Stimulated activated CD4-positive, alpha-beta T cell treated with anti-CD3 and anti-CD28 coated beads, Interleukin-1b, Interleukin-23, amount 100 ng/mL, for 4 hours (primary cell): ENCODE results near the gene FAM83F.
A peak's percentile ranks its signal among the peaks of the same experiment; 100 is the strongest.
"Not testable (repeated sequence)": the region's sequence is repeated elsewhere in the genome, so short reads cannot be mapped to it uniquely, and the experiment has no call there.

Experiments used
- DNase-seq, 2 donors: peaks; one replicate each; pipeline ENCODE4 v3.0.0-alpha.2; 2020; ENCODE audit warnings: low read depth in 2 of 2

FAM83F gene

GRCh38 chr22:40015358-40015976, 20.7 kb downstream of the FAM83F start:
- DNase-seq, result no peak

DNA sequence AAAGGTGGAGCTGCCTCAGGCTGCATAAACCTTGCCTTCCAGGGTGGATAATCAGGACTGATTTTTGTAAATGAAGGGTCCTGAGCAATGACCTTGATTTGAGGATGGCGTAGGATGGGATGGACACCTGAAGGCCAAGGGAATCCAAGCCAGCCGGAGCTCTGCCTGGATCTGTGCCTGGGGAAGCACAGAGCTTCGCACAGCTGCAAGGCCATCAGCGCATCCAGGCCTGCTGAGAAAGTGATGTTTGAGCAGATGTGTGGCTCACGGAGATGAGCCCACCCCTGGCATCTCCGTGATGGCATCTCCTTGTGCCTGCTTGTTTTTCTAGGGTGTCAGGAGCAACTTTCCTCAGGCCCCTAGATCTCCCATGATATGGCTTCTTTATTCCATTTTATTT, 23.3 kb downstream of the FAM83F start:
- no peak for DNase-seq

GRCh38 chr22:40019100-40019499, 24.3 kb downstream of the FAM83F start:
- DNase-seq, result no peak

GRCh38 chr22:40020956-40021355, 26.2 kb downstream of the FAM83F start:
- DNase-seq, result no peak

DNA sequence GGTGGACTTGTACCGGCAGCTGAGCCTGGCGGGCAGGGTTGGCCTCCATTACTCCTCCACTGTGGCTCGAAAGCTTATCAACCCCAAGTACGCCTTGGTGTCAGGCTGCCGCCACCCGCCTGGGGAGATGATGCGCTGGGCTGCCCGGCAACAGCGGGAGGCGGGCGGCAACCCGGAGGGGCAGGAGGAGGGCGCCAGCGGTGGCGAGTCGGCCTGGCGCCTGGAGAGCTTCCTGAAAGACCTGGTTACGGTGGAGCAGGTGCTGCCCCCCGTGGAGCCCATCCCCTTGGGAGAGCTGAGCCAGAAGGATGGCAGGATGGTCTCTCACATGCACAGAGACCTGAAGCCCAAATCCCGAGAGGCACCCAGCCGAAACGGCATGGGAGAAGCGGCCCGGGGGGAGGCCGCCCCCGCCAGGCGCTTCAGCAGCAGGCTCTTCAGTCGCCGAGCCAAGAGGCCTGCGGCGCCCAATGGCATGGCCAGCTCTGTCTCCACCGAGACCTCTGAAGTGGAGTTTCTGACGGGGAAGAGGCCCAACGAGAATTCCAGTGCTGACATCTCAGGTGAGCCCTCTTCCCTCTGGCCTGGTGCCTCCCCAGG, 26.7 kb downstream of the FAM83F start:
- DNase-seq, result no peak

GRCh38 chr22:40022536-40023240, 27.9 kb downstream of the FAM83F start:
- no peak for DNase-seq

GRCh38 chr22:40023341-40023841, 28.6 kb downstream of the FAM83F start:
- no peak for DNase-seq

GRCh38 chr22:40024201-40025061, 29.7 kb downstream of the FAM83F start:
- DNase-seq, result peak; percentile 56 to 58

DNA sequence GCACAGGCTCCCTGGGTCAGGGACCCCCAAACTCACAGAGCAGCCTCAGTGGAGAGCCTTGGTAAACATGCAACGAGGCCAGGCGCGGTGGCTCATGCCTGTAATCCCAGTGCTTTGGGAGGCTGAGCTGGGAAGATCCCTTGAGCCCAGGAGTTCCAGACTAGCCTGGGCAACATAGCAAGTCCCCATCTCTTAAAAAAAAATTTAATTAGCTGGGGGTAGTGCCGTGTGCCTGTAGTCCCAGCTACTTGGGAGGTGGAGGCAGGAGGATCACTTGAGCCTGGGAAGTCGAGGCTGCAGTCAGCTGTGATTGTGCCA, 30.3 kb downstream of the FAM83F start:
- not testable (repeated sequence) for DNase-seq

DNA sequence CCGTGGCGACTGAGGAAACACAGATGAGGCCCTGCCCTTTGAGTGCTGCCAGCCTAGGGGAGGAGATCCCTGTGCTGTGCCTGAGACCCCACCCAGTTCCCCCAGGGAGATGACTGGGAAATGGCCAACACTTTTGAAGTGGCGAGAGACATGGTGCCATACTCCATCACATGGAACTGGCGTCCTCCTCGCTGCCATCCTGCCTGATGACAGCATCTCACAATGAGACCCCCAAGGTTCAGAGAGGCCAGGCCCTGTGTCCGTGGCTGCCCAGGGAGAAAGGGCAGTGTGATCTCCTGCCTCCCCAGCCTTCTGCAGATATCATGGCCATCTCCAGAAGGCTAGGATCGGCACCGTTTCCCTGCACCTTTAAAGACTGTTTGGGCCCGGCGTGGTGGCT, 31.1 kb downstream of the FAM83F start:
- DNase-seq, result no peak

DNA sequence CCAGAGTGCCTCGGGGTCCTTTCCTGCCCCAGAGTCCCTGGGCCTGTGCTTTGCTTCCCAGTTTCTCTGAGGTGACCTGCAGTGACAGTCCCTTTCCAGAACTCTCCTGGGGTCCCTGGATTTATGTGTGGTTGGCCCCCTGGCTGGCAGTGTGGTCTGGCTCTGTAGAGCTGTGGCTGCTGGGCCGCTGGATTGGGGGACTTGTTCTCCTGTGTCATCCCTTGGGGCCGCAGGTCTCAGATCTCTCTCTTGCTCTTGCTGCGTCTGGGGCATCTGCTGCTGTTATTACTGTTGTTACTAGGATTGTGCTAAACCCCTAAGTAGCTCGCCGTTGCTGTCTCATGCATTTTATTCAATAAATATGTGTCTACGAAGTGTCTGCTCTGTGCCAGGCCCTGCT, 31.9 kb downstream of the FAM83F start:
- no peak for DNase-seq

- DNase-seq, result no peak
Observed at GRCh38 chr22:40027191-40028097, 32.7 kb downstream of the FAM83F start.

- no peak for DNase-seq
Observed at GRCh38 chr22:40028098-40028425, 33.3 kb downstream of the FAM83F start.

- no peak for DNase-seq
Observed at GRCh38 chr22:40029189-40029890, 34.6 kb downstream of the FAM83F start.

DNA sequence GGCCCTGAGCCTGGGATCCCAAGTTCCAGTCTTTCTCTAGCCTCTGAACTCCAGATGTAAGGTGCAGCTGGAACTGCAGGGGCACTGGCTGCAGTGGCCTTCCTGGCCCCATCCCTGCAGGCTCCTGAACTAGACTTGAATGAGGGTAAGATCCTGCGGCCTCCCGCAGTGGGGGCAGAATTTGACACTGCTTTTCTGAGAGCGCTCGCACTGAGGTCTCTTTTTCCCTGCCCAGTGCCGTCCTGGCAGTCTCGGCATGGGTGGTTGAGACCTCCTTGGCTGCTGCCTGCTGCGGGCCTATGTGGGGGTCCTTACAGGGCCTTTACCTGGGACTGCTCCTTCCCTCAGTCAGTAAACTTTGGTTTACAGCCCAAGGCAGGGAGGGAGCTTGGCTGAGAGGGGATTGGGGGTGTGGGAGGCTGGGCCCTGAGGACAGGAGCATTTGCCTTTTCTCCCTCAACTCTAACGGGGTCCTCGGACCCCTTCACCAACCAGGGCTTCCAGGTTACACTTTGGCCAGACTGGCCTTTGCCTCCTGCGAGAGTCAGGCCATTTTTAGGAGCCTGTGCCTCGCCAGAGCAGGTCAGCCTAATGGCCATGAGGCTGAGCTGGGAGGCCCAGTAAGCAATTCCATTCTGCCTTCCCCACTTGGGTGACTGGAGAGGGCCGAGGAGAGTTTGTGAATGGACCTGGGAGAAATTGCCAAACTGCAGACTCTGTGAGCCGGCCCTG, 35.4 kb downstream of the FAM83F start:
- DNase-seq, result no peak

- DNase-seq, result no peak
Observed at GRCh38 chr22:40030758-40031095, 36.0 kb downstream of the FAM83F start.

GRCh38 chr22:40031766-40032470, 37.2 kb downstream of the FAM83F start:
- DNase-seq, result no peak

DNA sequence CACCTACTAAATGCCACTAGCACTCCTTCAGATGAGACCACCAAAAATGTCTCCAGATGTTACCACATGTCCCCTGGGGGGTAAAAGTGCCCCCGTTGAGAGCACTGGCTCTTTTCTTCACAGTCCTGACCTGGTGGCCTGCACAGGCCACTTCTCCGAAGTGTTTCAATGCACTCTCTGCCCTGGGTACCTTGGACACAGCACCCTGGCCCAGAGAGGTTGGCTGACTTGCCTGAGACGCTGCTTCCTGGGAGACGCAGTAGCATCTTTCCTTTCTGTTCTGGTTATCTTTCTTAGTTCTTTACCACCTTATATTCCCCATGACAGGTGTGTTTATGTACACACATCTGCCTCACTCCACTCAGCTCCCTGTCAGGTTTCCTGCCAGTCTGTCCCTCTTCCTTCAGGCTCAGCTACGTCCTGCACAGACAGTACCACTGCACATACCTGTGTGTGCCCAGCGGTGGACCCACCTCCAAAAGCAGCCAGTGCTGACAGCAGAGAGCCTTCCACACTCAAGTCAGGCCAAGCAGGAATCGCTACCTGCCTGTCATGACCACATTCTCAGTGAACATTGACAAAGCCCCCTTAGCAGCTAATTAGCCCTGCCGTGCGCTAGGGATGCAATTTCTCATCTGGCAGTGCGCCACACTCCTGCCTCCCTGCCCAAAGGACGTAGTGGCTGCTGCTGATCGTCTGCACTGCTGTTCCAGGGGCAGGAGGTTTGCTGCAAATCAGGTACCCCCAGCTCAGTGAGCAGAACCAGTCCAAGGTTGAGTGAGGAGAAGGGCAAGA, 39.0 kb downstream of the FAM83F start:
- DNase-seq, result no peak

GRCh38 chr22:40035351-40035750, 40.6 kb downstream of the FAM83F start:
- no peak for DNase-seq
